HepG2 (cell line): ENCODE results near the gene IQCB1. TPM values are rescaled to one million over a fixed set of nuclear protein-coding genes. Genes with fewer than 3 reads are reported as not detected.

ENCODE experiments used
- ATAC-seq: fragments of 200-7000 bp; cut with Tn5 transposase; 3 replicates; pipeline ENCODE4 v1.9.1; 2020; ENCODE audit warnings: mild to moderate bottlenecking, moderate library complexity
- BruUV-seq: library from RNA; stranded (reverse); fragments of 400-500 nt; replicated peaks from 2 replicates; lab custom pipeline; 2021; lab: Mats Ljungman, UMichigan
- CTCF ChIA-PET: fragments of 300-600 bp; formaldehyde crosslinking; extraction: SDS; loops from one replicate; lab custom pipeline; 2021; ENCODE audit warnings: low total read pairs, inconsistent platforms, low intra/inter-chr PET ratio; lab: Yijun Ruan, JAX
- POLR2A ChIA-PET: fragments of 350-600 bp; sonication (Branson Sonifier 250); formaldehyde crosslinking; loops from one replicate; lab custom pipeline; 2020; ENCODE audit warnings: antibody characterized with exemption, inconsistent platforms; lab: Yijun Ruan, JAX
- DNase-seq: peaks from one replicate; pipeline ENCODE4 v3.0.0-alpha.2; 2015; ENCODE audit warnings: low spot score
- FAIRE-seq: peaks from 3 replicates; lab custom pipeline; 2011; peaks lifted over from hg19 to GRCh38; lab: Jason Lieb, UNC
- H2AFZ ChIP-seq: one replicate; pipeline ENCODE4 v1.6.1; 2011; ENCODE audit warnings: low read length, inconsistent platforms
- H3K27ac ChIP-seq: fragments of 300-600 bp; 3 replicates; pipeline ENCODE4 v1.8.0; 2011; ENCODE audit warnings: mixed run types, mild to moderate bottlenecking, mixed read lengths, low read length, inconsistent platforms; ENCODE audit not compliant: insufficient read depth; ENCODE audit errors: extremely low read length
- H3K27me3 ChIP-seq, 2 experiments: fragments of 200-600 bp in 1 of 2; 2 replicates in 1 of 2; 3 replicates in 1 of 2; pipeline versions ENCODE4 v1.6.0 to v1.8.0; 2011; ENCODE audit warnings: low read length in 2 of 2, mild to moderate bottlenecking in 2 of 2, moderate library complexity in 2 of 2, inconsistent platforms in 1 of 2; ENCODE audit not compliant: insufficient read depth in 2 of 2, control insufficient read depth in 1 of 2
- H3K36me3 ChIP-seq, 2 experiments: fragments of 200-600 bp in 1 of 2; replicated peaks in 1 of 2; 2 replicates in 1 of 2; 3 replicates in 1 of 2; pipeline versions ENCODE4 v1.5.1 to v1.8.0; 2011; ENCODE audit warnings: low read length in 2 of 2, inconsistent platforms in 1 of 2; ENCODE audit not compliant: insufficient read depth in 2 of 2, control insufficient read depth in 1 of 2
- H3K4me1 ChIP-seq: 2 replicates; pipeline ENCODE4 v1.5.1; 2012; ENCODE audit warnings: low read length, inconsistent platforms; ENCODE audit not compliant: insufficient read depth
- H3K4me2 ChIP-seq: 2 replicates; pipeline ENCODE4 v1.6.0; 2011; ENCODE audit warnings: low read depth, low read length, inconsistent platforms
- H3K4me3 ChIP-seq, 3 experiments: fragments of 200-600 bp in 1 of 3; sonication (generic), shearing (Covaris generic) in 1 of 3; replicated peaks in 1 of 3; 2 replicates each; pipeline ENCODE4 v1.5.1; 2011 to 2016; ENCODE audit warnings: low read length in 3 of 3, inconsistent platforms in 2 of 3, low read depth in 2 of 3, mild to moderate bottlenecking in 2 of 3, control low read depth in 1 of 3, mixed read lengths in 1 of 3; ENCODE audit not compliant: insufficient read depth in 1 of 3
- H3K79me2 ChIP-seq: one replicate; pipeline ENCODE4 v1.6.1; 2011; ENCODE audit warnings: low read length, inconsistent platforms; ENCODE audit not compliant: insufficient read depth
- H3K9ac ChIP-seq: 2 replicates; pipeline ENCODE4 v1.6.0; 2011; ENCODE audit warnings: mild to moderate bottlenecking, low read depth, low read length, inconsistent platforms; ENCODE audit not compliant: insufficient read depth
- H3K9me3 ChIP-seq: 2 replicates; pipeline ENCODE4 v1.5.1; 2012; ENCODE audit warnings: mild to moderate bottlenecking, low read length
- H4K20me1 ChIP-seq: 2 replicates; pipeline ENCODE4 v1.6.0; 2011; ENCODE audit warnings: inconsistent platforms, mild to moderate bottlenecking, low read length, moderate library complexity; ENCODE audit not compliant: insufficient read depth
- AHDC1 ChIP-seq: sonication (generic); formaldehyde crosslinking; IDR thresholded peaks from 2 replicates; pipeline ENCODE4 v1.5.1; 2020; ENCODE audit warnings: mild to moderate bottlenecking, missing genetic modification reagents, borderline replicate concordance
- ATM ChIP-seq: fragments of 450-650 bp; IDR thresholded peaks from 2 replicates; pipeline ENCODE4 v1.7.1; 2017; ENCODE audit warnings: mild to moderate bottlenecking, borderline replicate concordance
- KDM5A ChIP-seq: fragments of 200-600 bp; sonication (generic); IDR thresholded peaks from 2 replicates; pipeline ENCODE4 v1.7.0; 2018; ENCODE audit warnings: antibody characterized with exemption, mild to moderate bottlenecking, low read length, borderline replicate concordance
- KDM6A ChIP-seq: IDR thresholded peaks from 2 replicates; pipeline ENCODE4 v1.6.1; 2016; ENCODE audit warnings: low read depth
- RFX5 ChIP-seq: IDR thresholded peaks from 2 replicates; pipeline ENCODE4 v1.6.1; 2011; ENCODE audit warnings: low read depth, low read length, improper control_type of control experiment
- SP140L ChIP-seq: sonication (generic); formaldehyde crosslinking; IDR thresholded peaks from 2 replicates; pipeline ENCODE4 v1.4.0; 2020; ENCODE audit warnings: missing genetic modification reagents, borderline replicate concordance
- SRY ChIP-seq: sonication (generic); formaldehyde crosslinking; IDR thresholded peaks from 2 replicates; pipeline ENCODE4 v1.8.0; 2022; ENCODE audit warnings: mild to moderate bottlenecking, missing genetic modification reagents
- ZFX ChIP-seq: sonication (generic); formaldehyde crosslinking; IDR thresholded peaks from 2 replicates; pipeline ENCODE4 v1.4.0; 2020; ENCODE audit warnings: mild to moderate bottlenecking, low read depth, missing genetic modification reagents, moderate library complexity
- ZGPAT ChIP-seq: IDR thresholded peaks from 2 replicates; pipeline ENCODE4 v1.6.1; 2016; ENCODE audit warnings: mild to moderate bottlenecking
- ZMYM2 ChIP-seq: sonication (generic); formaldehyde crosslinking; IDR thresholded peaks from 2 replicates; pipeline ENCODE4 v1.8.0; 2022; ENCODE audit warnings: mild to moderate bottlenecking, missing genetic modification reagents
- ZNF260 ChIP-seq: sonication (generic); formaldehyde crosslinking; IDR thresholded peaks from 2 replicates; pipeline ENCODE4 v1.4.0; 2020; ENCODE audit warnings: missing genetic modification reagents, low read depth, mild to moderate bottlenecking, borderline replicate concordance
- ZNF615 ChIP-seq: sonication (generic); formaldehyde crosslinking; IDR thresholded peaks from 2 replicates; pipeline ENCODE4 v1.5.0; 2020; ENCODE audit warnings: mild to moderate bottlenecking, missing genetic modification reagents, borderline replicate concordance
- WGBS: methylation state at CpG from one replicate; pipeline ENCODE4 v1.1.6; 2017; ENCODE audit warnings: low lambda C conversion rate; 5-methylcytosine and 5-hydroxymethylcytosine counted together
- in situ Hi-C: cut with HindIII; loops from 2 replicates; pipeline ENCODE4 v1.10.0; 2017; ENCODE audit warnings: low pct_unique_long_range_greater_than_20kb; ENCODE audit not compliant: extremely low pct_ligation_motif_present
- intact Hi-C: fragments of 100-400 bp; cut with micrococcal nuclease; formaldehyde crosslinking; loops from one replicate; pipeline ENCODE4 v1.10.0; 2022; ENCODE audit not compliant: unreplicated experiment
- polyA plus RNA-seq, 8 experiments: library from polyadenylated mRNA; depleted of rRNA in 3 of 8; stranded (reverse) in 7 of 8; unstranded in 1 of 8; fragments of >200 nt; fragmentation: Illumina TruSeq in 4 of 8; extraction: Trizol in 4 of 8; gene quantifications; 2 replicates each; pipeline versions ENCODE4 v1.2.1 to v1.2.3, GENCODE V29; 2011 to 2016; ENCODE audit warnings: low read depth in 4 of 8, missing spikeins in 1 of 8, mixed read lengths in 1 of 8; ENCODE audit not compliant: insufficient read depth in 1 of 8
- total RNA-seq, 5 experiments: library from RNA; depleted of rRNA; stranded (reverse); fragments of >200 nt; fragmentation: Illumina TruSeq; extraction: Trizol; gene quantifications; 2 replicates each; pipeline ENCODE4 v1.2.3, GENCODE V29; 2016; ENCODE audit warnings: low read depth in 1 of 5

Gene IQCB1
- total and polyA plus RNA-seq, 2 of the 13 experiments (the other 11 are each of a cell fraction or from before 2014, with no cell fraction given): 18.0 to 41.4 TPM

GRCh38 chr3:121852256-121852655, 17.4 kb upstream of the IQCB1 start:
- TF ChIP-seq AHDC1 (CRISPR knock-in tag) (no peak), ZNF260 (CRISPR knock-in tag) (no peak), ZFX (CRISPR knock-in tag) (no peak), KDM6A (CRISPR knock-in tag) (no peak), SRY (CRISPR knock-in tag) (no peak), SP140L (CRISPR knock-in tag) (no peak), ZNF615 (no peak), ATM (no peak), ZGPAT (CRISPR knock-in tag) (no peak), RFX5 (no peak), ZMYM2 (CRISPR knock-in tag) (no peak), KDM5A (no peak)
- H3K27ac ChIP-seq: no peak overlapping the region
- intact Hi-C loops: no loop called here
- H3K79me2 ChIP-seq: no peaks in the 10 kb centered on the region
- ATAC-seq (no peak), FAIRE-seq (no peak), DNase-seq (no peak)
- CTCF ChIA-PET: no interaction called here
- H3K36me3 ChIP-seq: no peaks in the 10 kb centered on the region; a peak in 1 of 5 replicates
- no peak overlapping the region for H3K4me3 ChIP-seq
- no peak overlapping the region for H2AFZ ChIP-seq
- POLR2A ChIA-PET: no interaction called here
- in situ Hi-C loops: no loop called here
- no peaks in the 10 kb centered on the region for H4K20me1 ChIP-seq
- H3K4me1 ChIP-seq: no peaks in the 10 kb centered on the region
- no peak overlapping the region for H3K4me2 ChIP-seq
- H3K27me3 ChIP-seq: no peaks in the 10 kb centered on the region
- WGBS: 100% methylated on average over 2 of the region's 2 CpGs
- no peak overlapping the region for H3K9ac ChIP-seq
- no peaks in the 10 kb centered on the region for H3K9me3 ChIP-seq
- no TSS peak for BruUV-seq
